ENCODE results near the gene LIME1.
"Not testable (repeated sequence)": the region's sequence is repeated elsewhere in the genome, so short reads cannot be mapped to it uniquely, and the experiment has no call there.

Gene LIME1

GRCh38 chr20:63771046-63771707, 34.7 kb downstream of the LIME1 start:
- no peak for DNase-seq

- no peak for DNase-seq
Observed at GRCh38 chr20:63772781-63773518, 36.5 kb downstream of the LIME1 start.

- no peak for DNase-seq
Observed at GRCh38 chr20:63773571-63774241, 37.2 kb downstream of the LIME1 start.

GRCh38 chr20:63774306-63774705, 37.8 kb downstream of the LIME1 start:
- peak in 2 of 51 donors; percentile 4 to 12 for DNase-seq

- DNase-seq, result peak in 35 of 51 donors; percentile 6 to 72 (median 37)
Observed at GRCh38 chr20:63775096-63775978, 38.9 kb downstream of the LIME1 start.

- DNase-seq, result not testable (repeated sequence)
Observed at GRCh38 chr20:63776875-63777274, 40.4 kb downstream of the LIME1 start.

GRCh38 chr20:63777614-63778013, 41.1 kb downstream of the LIME1 start:
- DNase-seq, result no peak

- DNase-seq, result no peak
Observed at GRCh38 chr20:63778034-63778752, 41.7 kb downstream of the LIME1 start.

- no peak for DNase-seq
Observed at GRCh38 chr20:63778857-63779256, 42.4 kb downstream of the LIME1 start.

- no peak for DNase-seq
Observed at GRCh38 chr20:63781181-63781580, 44.7 kb downstream of the LIME1 start.

- no peak for DNase-seq
Observed at GRCh38 chr20:63782051-63782471, 45.6 kb downstream of the LIME1 start.

- no peak for DNase-seq
Observed at GRCh38 chr20:63782521-63782971, 46.1 kb downstream of the LIME1 start.

GRCh38 chr20:63783970-63784369, 47.5 kb downstream of the LIME1 start:
- no peak for DNase-seq

- DNase-seq, result peak in 3 of 51 donors; percentile 5 to 58 (median 39)
Observed at GRCh38 chr20:63785691-63786131, 49.2 kb downstream of the LIME1 start.

- DNase-seq, result no peak
Observed at GRCh38 chr20:63787302-63787701, 50.8 kb downstream of the LIME1 start.

GRCh38 chr20:63787749-63788148, 51.3 kb downstream of the LIME1 start:
- no peak for DNase-seq

All from hypothalamus (tissue), 51 donors.